Measurements from ENCODE around the gene GLIS2.

The GLIS2 gene

GRCh38 chr16:4373909-4374742, 58.3 kb downstream of the GLIS2 start:
- Histone ChIP-seq H4K20me1 (ENCODE audit: insufficient read depth, low read length, poor library complexity, severe bottlenecking) (no peaks in the 10 kb centered on the region), H3K4me2 (ENCODE audit: low read depth, low read length, poor library complexity, severe bottlenecking) (no peak overlapping the region), H3K9me3 (ENCODE audit: insufficient read depth, low read depth, low read length) (no peaks in the 10 kb centered on the region), H3K4me1 (ENCODE audit: insufficient read depth, low read length, poor library complexity, severe bottlenecking) (no peaks in the 10 kb centered on the region), H2AFZ (ENCODE audit: low read length) (no peak overlapping the region), H3K4me3 (ENCODE audit: low read length, poor library complexity, severe bottlenecking) (no peak overlapping the region), H3F3A (ENCODE audit: low read depth) (no peaks in the 10 kb centered on the region), H3K9me2 (replicated peaks; ENCODE audit: low read depth, low read length) (no peaks in the 10 kb centered on the region), H3K79me2 (ENCODE audit: insufficient read depth, low read length) (no peaks in the 10 kb centered on the region), H3K27me3 (ENCODE audit: insufficient read depth, low read length, poor library complexity, severe bottlenecking) (no peaks in the 10 kb centered on the region), H3K9ac (ENCODE audit: low read depth, low read length, poor library complexity, severe bottlenecking) (no peak overlapping the region), H3K36me3 (ENCODE audit: insufficient read depth, low read length) (no peaks in the 10 kb centered on the region)
- TF ChIP-seq CTCF (conservative IDR thresholded peaks at IDR 0.05; ENCODE audit: low read length) (no peak), EZH2phosphoT487 (IDR thresholded peaks at IDR 0.05; ENCODE audit: borderline replicate concordance) (no peak)

GRCh38 chr16:4375717-4376116, 59.9 kb downstream of the GLIS2 start:
- Histone ChIP-seq H3K9ac (ENCODE audit: low read depth, low read length, poor library complexity, severe bottlenecking) (no peak overlapping the region), H3K9me2 (replicated peaks; ENCODE audit: low read depth, low read length) (no peaks in the 10 kb centered on the region), H3K4me3 (ENCODE audit: low read length, poor library complexity, severe bottlenecking) (no peak overlapping the region), H3K79me2 (ENCODE audit: insufficient read depth, low read length) (no peaks in the 10 kb centered on the region), H3K36me3 (ENCODE audit: insufficient read depth, low read length) (no peaks in the 10 kb centered on the region), H4K20me1 (ENCODE audit: insufficient read depth, low read length, poor library complexity, severe bottlenecking) (no peaks in the 10 kb centered on the region), H3K9me3 (ENCODE audit: insufficient read depth, low read depth, low read length) (no peaks in the 10 kb centered on the region), H3F3A (ENCODE audit: low read depth) (no peaks in the 10 kb centered on the region), H3K4me2 (ENCODE audit: low read depth, low read length, poor library complexity, severe bottlenecking) (no peak overlapping the region), H3K4me1 (ENCODE audit: insufficient read depth, low read length, poor library complexity, severe bottlenecking) (no peaks in the 10 kb centered on the region), H2AFZ (ENCODE audit: low read length) (no peak overlapping the region), H3K27me3 (ENCODE audit: insufficient read depth, low read length, poor library complexity, severe bottlenecking) (no peaks in the 10 kb centered on the region)
- TF ChIP-seq EZH2phosphoT487 (IDR thresholded peaks at IDR 0.05; ENCODE audit: borderline replicate concordance) (no peak), CTCF (conservative IDR thresholded peaks at IDR 0.05; ENCODE audit: low read length) (no peak)

GRCh38 chr16:4376126-4376892, 60.4 kb downstream of the GLIS2 start:
- H3K9ac ChIP-seq (ENCODE audit: low read depth, low read length, poor library complexity, severe bottlenecking): no peak overlapping the region
- H3K27me3 ChIP-seq (ENCODE audit: insufficient read depth, low read length, poor library complexity, severe bottlenecking): no peaks in the 10 kb centered on the region
- H3K4me1 ChIP-seq (ENCODE audit: insufficient read depth, low read length, poor library complexity, severe bottlenecking): no peaks in the 10 kb centered on the region
- no peaks in the 10 kb centered on the region for H3K9me3 ChIP-seq (ENCODE audit: insufficient read depth, low read depth, low read length)
- TF ChIP-seq EZH2phosphoT487 (IDR thresholded peaks at IDR 0.05; ENCODE audit: borderline replicate concordance) (no peak), CTCF (conservative IDR thresholded peaks at IDR 0.05; ENCODE audit: low read length) (no peak)
- H3K36me3 ChIP-seq (ENCODE audit: insufficient read depth, low read length): no peaks in the 10 kb centered on the region
- no peak overlapping the region for H2AFZ ChIP-seq (ENCODE audit: low read length)
- H3K4me2 ChIP-seq (ENCODE audit: low read depth, low read length, poor library complexity, severe bottlenecking): no peak overlapping the region
- H3K4me3 ChIP-seq (ENCODE audit: low read length, poor library complexity, severe bottlenecking): no peak overlapping the region
- H3K79me2 ChIP-seq (ENCODE audit: insufficient read depth, low read length): no peaks in the 10 kb centered on the region
- H4K20me1 ChIP-seq (ENCODE audit: insufficient read depth, low read length, poor library complexity, severe bottlenecking): no peaks in the 10 kb centered on the region
- no peaks in the 10 kb centered on the region for H3F3A ChIP-seq (ENCODE audit: low read depth)
- no peaks in the 10 kb centered on the region for H3K9me2 ChIP-seq (replicated peaks; ENCODE audit: low read depth, low read length)

Data from Loucy (cell line).